ENCODE measurements around the gene MPND.

The MPND gene

GRCh38 chr19:4367781-4368127, 24.4 kb downstream of the MPND start:
- no peak for DNase-seq

DNA sequence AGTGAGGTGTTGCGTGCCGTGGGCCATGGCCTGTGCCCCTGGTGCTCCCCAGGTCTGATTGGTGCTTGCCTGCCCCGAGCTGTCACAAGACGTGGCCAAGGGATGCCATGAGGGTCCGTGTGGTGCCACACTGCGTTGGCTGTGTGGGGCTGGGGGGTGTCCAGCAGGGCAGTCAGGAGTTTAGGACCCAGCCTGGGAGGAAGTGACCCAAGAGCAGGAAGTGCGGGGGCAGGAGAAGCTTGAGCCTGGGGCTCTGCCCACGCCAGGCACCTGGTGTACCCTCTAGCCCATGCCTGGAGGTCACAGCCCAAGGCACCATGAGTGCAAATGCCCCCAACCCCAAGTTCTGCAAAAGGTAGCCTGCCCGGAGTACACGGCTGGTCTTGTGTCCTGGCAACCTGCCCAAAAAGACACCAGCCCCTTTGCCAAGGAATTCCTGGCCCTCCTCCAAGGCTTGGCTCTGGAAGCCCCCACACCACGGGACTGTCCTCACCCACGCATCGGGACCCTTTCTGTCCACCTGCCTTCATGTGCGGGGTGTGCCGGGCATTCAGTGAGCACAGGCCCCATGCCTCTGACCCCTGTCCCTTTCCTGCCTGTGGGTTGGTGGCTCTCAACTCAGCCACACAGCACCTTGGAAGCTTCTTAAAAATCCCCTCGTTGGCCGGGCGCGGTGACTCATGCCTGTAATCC, 24.9 kb downstream of the MPND start:
- DNase-seq = no peak

GRCh38 chr19:4369109-4369887, 25.9 kb downstream of the MPND start:
- DNase-seq = peak; percentile 67

GRCh38 chr19:4369888-4370260, 26.5 kb downstream of the MPND start:
- peak; percentile 48 for DNase-seq

GRCh38 chr19:4370418-4371041, 27.2 kb downstream of the MPND start:
- no peak for DNase-seq

DNA sequence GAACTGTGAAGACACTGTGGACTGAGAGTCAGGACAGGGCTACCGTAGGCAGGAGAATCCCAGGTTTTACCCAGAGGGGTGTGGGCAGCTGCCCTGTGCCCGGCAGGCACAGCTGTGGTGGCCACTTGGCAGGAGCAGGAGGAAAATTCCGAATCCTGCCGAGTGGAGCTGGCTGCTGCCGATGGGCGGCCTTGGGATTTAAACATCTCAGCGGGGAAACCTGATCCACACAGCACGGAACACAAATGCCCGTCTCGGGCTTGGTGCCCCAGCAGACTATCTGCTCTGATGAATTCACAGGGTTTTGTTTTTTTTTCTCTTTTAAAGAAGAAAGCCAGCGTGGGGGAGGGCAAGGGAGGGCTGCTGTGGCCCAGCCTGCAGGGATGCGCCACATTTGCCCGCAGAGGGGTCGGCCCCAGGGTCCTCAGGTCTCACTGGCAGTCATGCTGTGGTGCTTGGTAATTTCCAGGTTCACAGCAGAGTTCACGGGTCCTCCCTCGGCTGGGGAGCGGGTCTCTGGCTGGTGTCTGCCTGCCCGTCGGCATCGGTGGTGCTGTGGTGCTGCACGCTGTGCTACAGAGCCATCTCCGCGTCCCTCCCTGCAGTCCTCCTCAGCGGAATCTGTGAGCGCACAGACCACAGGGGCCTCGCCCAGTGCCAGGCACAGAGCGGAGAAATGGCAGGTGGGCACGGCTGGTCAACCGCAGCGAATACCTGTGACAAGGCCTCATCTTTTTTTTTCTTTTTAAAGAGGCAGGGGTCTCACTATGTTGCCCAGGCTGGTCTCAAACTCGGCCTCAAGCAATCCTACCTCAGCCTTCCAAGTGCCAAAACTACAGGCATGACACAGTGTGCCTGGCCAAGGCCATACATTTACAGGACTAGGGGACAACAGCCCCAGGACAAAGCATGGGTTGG, 28.1 kb downstream of the MPND start:
- DNase-seq = no peak

DNA sequence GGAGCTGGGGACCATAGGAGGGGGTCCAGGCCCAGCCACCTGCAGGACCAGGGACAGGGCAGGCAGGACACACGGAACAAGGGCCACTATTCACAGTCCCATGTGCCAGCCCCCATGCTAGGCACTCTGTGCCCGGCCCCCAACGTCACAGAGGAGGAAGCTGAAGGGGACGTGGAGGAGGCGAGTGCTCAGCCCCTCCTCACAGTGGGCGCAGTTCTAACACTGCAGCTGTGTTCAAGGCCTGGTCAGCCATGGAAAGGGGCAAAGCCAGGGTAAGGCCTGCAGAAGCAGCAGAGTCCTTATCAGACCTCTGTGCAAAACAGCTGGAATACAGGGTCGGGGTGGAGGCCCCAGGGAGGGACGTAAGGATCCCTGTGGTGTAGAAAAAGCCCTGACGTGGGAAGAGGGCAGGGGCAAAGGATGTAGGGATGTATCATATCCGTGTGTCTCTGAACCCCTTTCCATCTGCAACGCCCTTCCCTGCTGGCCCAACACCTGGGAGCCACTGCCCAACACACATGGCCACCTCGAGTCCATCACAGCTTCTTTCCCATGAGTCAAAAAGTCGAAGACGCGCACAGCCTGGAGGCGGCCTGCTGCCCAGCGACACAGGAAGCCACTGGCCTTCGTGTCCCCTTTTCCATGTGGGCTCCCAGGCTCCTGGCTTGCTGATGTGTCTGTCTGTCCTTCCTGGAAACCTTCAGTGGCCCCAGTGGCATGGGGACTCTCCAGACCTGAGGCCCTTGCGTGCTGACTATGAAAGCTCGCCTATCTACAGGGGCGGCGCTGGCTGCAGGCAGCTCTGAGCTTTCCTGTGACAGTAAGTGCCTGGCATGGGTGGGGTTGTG, 29.0 kb downstream of the MPND start:
- DNase-seq = no peak

GRCh38 chr19:4373013-4373367, 29.6 kb downstream of the MPND start:
- no peak for DNase-seq

- DNase-seq = no peak
Observed at GRCh38 chr19:4373601-4374497, 30.5 kb downstream of the MPND start.

GRCh38 chr19:4374498-4375163, 31.3 kb downstream of the MPND start:
- no peak for DNase-seq

DNA sequence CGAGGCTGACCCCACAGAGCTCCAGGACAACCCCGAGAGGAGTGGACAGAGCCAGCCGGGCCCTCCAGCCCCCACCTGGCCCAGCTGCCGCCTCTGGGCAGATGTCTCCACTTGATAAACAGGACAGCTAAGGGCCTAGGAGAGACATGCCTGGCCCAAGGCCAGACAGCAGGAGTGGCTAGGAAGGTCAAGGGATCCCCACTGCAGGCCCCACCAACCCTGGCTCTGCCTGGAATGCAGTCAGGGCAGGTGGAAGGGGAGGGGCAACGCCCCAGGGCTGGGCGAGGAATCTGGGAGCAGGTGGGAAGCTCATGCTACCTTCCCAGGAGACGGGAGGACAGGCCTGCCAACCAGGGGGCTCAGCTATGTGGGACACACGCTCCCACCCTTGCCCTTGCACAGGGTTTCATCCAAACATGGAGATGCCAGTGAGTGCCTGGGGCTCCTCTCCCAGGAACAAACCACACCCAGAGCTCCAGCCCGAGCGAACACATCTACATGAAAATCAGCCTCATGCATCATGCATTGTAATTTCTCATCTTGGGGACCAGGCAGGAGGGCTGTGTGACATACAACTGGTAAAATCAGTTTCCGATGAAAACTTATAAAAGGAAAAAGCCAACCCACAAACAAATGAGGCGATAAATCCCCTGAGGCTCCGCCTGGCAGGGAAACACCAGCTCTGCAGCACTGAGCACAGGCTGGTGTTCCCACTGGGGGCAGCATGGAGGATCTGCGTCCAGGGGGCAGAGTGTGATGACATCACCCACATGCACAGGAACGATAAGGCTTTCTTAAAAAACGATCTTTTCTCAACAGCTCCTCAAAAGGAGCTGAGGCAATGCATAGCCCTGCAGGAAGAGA, 32.0 kb downstream of the MPND start:
- peak; percentile 73 for DNase-seq

- no peak for DNase-seq
Observed at GRCh38 chr19:4376028-4376670, 32.8 kb downstream of the MPND start.

DNA sequence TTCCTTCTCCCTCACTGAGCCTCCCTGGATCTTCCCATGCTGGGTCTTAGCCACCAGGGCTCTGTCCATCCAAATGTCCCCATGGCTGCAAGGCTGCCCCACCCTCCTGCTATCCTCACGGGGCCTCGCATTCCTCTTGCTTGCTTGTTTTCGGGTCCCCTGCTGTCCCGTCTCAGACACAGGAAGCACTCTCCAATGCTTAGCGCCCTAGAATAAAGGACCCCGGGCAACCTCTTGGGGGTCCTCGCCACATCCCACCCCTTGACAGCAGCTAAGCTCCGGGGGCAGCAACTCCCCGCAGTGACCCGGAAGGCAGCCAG, 33.3 kb downstream of the MPND start:
- DNase-seq = no peak

GRCh38 chr19:4376991-4377781, 33.8 kb downstream of the MPND start:
- no peak for DNase-seq

- DNase-seq = no peak
Observed at GRCh38 chr19:4378886-4379285, 35.5 kb downstream of the MPND start.

DNA sequence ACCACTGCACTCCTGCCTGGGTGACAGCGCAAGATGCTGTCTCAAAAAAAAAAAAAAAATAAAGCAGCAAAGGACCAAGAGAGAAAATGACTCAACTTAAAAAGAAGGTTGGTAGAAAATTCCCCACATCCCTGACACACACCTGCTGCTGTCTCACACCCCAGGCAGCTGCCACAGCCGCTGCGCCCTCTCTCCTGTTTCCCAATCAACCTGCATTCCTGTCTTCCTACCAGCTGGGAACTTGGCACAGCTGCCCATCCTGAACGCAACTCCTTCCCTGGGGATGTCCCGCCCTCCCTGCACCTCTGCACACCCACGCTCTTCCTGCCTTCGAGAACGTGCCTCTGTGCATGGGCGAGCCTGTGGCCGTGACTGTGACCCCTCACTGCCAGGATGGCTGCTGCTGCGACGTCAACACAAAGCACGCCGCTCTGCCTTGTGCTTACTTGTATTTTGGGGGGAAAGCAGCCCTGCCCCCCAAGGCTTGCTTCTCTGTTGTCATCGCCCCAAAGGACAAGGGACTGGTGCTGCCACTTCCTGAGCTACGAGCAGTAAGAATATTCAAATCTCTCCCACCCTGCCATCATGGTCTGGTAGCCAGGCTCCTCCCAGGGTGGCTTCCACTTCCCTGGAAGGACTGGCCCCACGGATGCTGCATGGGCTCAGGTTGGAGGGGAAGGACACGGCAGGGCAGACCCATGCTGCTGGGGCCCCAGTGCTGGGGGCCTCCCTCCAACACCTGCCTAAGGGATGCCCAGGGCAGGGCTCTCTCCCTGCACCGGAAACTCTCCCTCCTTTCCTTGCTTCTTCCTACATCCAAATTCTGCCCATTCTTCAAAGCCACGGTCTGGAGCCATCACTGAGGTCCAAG, 36.3 kb downstream of the MPND start:
- peak; percentile 59 for DNase-seq

GRCh38 chr19:4380254-4380727, 36.9 kb downstream of the MPND start:
- DNase-seq = no peak
